Stimulated activated CD4-positive, alpha-beta T cell treated with anti-CD3 and anti-CD28 coated beads, Interleukin-15, amount 100 ng/mL, for 48 hours (primary cell): ENCODE measurements around the gene KCNMB1.
"Not testable (repeated sequence)": the region's sequence is repeated elsewhere in the genome, so short reads cannot be mapped to it uniquely, and the experiment has no call there.

Experiments
- DNase-seq, 2 donors: peaks; one replicate each; pipeline ENCODE4 v3.0.0-alpha.2; 2020; ENCODE audit warnings: low read depth in 2 of 2

The KCNMB1 gene

DNA sequence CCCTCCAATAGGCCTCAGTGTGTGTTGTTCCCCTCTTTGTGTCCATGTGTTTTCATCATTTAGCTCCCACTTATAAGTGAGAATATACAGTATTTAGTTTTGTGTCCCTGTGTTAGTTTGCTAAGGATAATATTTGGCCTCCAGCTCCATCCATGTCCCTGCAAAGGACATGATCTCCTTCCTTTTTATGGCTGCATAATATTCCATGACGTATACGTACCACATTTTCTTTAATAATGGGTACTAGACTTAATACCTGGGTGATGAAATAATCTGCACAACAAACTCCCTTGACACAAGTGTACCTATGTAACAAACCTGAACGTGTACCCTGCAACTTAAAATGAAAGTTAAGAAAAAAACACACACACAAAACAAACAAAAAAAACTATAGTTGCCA is 12.6 kb downstream of the KCNMB1 start:
- not testable (repeated sequence) for DNase-seq

- DNase-seq = no peak
Measured at GRCh38 chr5:170375283-170375682, 13.9 kb downstream of the KCNMB1 start.

DNA sequence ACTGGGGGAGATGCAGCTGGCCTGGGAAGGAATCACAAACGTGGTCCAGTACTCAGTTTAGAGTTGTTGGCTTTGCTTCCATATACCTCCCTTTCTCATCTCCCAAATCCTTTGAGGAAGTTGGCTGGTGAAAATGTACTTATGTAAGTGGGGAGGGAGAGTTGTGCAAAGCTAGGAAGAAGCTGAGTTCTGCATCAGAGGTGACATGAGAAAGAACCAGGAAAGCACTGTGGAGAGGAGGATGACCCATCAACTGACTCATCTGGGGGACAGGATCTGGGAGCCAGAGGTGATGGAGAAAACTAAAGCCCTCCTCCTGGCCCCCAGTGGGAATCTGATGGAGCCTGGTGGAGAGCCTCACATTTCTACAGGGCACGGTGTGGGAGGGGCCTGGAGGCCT is 16.2 kb downstream of the KCNMB1 start:
- no peak for DNase-seq

- DNase-seq = no peak
Measured at GRCh38 chr5:170368586-170368985, 20.6 kb downstream of the KCNMB1 start.

- no peak for DNase-seq
Measured at GRCh38 chr5:170366276-170366675, 22.9 kb downstream of the KCNMB1 start.

DNA sequence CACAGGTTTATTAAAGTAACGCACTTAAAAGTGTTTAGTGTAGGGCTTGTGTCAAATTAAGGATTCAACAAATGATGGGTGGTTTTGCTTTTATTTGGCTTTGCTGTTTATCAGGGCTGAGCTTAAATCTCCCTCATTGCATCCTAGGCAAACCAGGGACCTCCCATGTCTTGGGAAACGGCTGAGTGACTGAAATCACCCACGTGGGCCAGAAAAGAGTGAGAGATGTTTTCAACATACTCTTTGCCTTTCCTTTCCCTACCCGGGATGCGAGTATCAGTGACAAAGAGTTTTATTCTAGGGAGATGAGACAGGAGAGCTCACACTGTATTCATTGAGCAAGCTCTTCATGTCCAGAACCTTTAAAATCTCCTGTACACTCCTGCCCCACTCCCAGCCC is 23.3 kb downstream of the KCNMB1 start:
- DNase-seq = no peak

DNA sequence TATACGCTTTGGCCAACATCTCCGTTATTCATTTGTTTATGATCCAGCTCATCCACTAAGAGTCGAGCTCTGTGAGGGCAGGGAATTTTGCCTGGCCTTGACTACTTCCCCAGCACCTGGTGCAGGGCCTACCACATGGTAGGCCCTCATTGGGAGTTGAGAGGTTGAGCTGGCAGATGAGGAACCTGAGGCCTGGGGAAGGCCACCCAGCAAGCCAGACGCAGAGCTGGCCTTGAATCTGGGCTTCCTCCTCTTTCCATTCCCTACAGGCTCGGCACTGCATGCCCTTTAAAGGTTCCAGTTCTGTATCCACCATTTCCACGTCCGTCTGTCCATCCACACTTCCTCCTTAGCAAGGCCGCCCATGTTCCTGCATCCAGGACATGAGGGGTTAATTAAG is 24.2 kb downstream of the KCNMB1 start:
- DNase-seq = no peak

DNA sequence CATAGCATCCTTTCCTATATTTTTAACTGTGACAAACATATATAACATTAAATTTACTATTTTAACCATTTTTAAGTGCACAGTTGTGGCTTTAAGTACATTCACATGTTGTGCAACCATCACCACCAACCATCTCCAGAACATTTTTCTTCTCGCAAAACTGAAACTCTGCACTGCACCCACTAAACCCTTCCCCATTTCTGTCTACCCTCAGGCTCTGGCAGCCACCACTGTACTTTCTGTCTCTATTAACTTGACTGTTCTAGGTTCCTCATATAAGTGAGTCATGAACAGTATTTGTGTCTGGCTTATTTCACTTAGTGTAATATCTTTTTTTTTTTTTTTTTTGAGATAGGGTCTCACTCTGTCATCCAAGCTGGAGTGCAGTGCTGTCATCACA is 25.5 kb downstream of the KCNMB1 start:
- no peak for DNase-seq

- DNase-seq = no peak
Measured at GRCh38 chr5:170362656-170363055, 26.5 kb downstream of the KCNMB1 start.

GRCh38 chr5:170362102-170362501 is 27.1 kb downstream of the KCNMB1 start:
- no peak for DNase-seq

GRCh38 chr5:170361616-170362015 is 27.6 kb downstream of the KCNMB1 start:
- no peak for DNase-seq

DNA sequence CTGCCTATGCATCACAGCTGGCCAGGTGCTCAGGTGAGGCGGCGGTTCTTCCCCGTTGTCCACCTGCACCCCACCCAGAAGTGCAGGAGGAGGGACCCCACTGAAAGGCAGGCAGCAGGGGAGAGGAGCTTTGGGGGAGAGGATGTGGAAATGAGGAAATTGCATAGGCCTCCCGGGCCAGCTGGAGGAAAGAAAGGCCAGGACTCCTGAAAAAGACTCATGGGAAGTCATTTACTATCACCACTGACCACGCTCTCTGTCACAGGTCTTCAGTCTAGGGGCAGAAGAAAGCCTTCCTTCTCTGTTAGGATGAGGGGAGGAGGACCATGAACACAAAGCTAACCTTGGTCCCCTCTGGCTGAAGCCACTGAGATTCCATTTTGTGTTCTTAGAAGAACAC is 28.1 kb downstream of the KCNMB1 start:
- no peak for DNase-seq

- no peak for DNase-seq
Measured at GRCh38 chr5:170360709-170361108, 28.5 kb downstream of the KCNMB1 start.

- no peak for DNase-seq
Measured at GRCh38 chr5:170357955-170358444, 31.2 kb downstream of the KCNMB1 start.

GRCh38 chr5:170355601-170356098 is 33.5 kb downstream of the KCNMB1 start:
- DNase-seq = no peak

- DNase-seq = no peak
Measured at GRCh38 chr5:170353961-170354360, 35.2 kb downstream of the KCNMB1 start.

- DNase-seq = no peak
Measured at GRCh38 chr5:170353011-170353761, 36.0 kb downstream of the KCNMB1 start.

DNA sequence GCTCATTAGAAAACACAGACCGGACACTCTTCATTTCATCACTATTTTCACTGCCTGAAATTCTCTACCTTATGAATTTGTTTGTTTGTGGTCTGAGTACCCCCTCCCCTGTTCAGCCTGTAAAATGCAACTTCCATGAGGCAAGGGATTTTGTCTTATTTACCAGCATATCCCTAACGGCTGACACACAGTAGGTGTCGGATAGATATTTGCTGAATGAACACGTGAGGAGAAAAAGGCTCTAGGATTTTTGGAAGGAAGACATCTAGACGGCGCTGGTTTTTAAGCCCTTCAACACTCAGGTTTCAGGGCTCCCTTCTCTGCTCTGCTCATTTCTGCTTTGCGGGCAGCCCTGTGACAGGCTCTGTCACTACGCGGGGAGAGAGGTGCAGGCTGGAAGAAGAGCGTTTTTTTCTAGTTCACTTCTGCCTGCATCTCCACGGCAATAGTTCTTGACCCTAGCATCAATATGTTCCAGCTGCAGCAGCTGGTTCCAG is 41.0 kb downstream of the KCNMB1 start:
- no peak for DNase-seq

DNA sequence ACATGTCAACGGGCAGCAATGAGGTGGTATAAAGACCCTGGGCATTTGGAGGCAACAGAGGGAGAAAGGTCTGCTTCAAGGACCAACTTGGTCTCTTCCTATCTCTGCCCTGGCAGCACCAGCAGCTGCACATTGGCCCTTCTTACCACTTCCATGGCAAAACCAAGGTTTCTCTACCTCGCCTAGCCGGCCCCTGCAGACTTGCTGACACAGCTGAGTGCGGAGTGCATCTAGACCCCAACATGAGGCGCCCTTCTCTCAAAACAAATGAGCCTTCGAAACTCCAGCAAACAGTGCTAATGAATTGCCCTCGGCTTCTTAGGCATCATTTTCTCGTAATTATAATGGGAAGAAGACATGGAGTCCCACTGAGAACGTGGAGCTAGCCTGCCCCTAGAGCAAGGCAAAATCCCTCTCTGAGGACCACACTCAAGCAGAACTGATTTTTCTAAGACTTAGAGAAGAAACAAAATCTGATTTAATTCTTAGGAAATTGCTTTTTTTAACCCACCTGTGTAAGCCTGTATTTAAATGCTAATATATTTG is 42.1 kb downstream of the KCNMB1 start:
- no peak for DNase-seq

GRCh38 chr5:170345971-170346370 is 43.2 kb downstream of the KCNMB1 start:
- no peak for DNase-seq

DNA sequence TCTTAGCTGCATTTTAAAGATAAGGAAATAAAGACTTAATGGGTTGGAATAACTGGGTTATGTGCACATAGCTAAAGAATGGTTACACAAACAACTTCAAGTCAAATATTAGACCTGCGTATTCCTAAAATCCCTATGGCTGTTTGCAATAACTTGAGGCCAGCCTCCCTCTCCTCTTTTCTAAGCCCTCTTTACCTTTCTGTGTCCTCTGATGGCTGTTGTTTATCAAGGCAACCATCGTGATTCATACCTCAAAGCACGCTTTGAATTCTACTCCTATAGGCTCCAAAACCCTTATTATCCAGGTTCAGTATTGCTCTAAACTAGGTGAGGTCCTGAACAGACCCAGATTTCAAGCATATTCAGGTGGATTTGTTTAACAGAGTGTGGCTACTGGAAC is 46.0 kb downstream of the KCNMB1 start:
- DNase-seq = no peak

DNA sequence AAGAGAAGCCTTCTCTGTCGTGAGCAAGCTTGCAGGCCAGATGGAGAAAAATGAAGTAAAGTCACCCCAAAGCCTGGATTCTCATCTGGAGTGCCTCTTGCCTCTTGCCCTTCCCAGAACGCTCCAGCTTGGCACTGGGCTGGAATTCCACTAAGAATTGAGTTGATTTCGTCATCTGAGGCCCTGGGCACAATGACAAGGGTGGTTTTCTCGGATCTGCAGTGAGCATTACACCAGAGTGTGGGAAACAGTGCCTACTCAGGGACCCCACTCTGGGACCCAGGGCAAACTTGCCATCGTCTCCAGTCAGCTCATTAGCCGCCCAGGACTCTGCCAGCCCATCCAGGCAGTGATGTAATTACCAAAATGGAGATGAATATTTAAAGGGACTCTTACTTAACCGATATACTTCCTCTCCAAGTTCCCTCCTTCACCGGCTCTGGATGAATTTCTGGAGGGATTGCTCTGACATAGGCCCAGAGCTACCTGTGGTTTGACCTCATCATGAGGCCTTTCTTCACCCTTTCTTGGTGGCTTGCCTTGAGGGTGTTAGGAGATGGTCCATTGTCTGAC is 46.9 kb downstream of the KCNMB1 start:
- DNase-seq = no peak

DNA sequence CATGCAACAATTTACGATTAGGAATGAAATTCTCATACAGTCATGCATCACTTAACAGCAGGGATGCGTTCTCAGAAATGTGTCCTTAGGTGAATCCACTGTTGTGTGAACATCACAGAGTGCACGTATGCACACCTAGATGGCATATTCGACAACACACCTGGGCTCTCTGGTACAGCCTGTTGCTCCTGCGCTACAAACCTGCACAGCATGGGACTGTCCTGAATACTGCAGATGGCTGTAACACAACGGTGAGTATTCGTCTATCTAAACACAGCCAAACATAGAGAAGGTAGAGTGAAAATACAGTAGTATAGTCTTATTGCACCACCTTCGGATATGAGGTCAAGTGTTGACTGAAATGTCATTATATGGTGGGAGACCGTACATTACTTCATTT is 47.6 kb downstream of the KCNMB1 start:
- DNase-seq = no peak
